ENCODE measurements around the gene RAPGEF4. TPM values are rescaled to one million over a fixed set of nuclear protein-coding genes. Genes with fewer than 3 reads are reported as not detected.

The RAPGEF4 gene
- total RNA-seq, 1 donor from 2014 or later = 0.91 TPM

DNA sequence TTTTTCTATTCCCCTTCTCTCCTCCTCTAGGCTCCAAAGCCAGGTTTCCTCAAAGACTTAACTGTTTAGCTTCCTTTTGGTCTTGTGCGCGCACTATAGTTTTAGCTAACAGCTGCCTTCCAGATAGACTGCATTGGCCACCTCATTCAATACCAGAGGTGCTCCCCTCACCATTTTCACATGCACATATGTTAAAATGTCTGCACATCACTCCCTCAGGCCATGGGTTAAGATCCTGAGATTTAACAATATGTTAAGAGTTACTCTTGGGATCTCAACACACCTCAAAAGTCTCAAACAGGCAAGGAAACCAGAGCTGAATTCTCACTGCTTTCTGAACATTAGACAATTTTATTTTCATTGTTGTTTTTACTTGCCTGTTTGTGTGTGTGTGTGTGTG is 259.2 kb downstream of the RAPGEF4 start:
- Mint-ChIP-seq H3K9me3 (no peaks in the 10 kb centered on the region), H3K36me3 (ENCODE audit: low read depth) (no peaks in the 10 kb centered on the region), H3K4me3 (ENCODE audit: low read depth) (no peak overlapping the region), H3K27ac (no peak overlapping the region), H3K4me1 (ENCODE audit: low read depth) (no peaks in the 10 kb centered on the region), H3K27me3 (ENCODE audit: low read depth) (peaks cover 10% of the 10 kb centered on the region)
- DNase-seq (ENCODE audit: low spot score) = no peak
- intact Hi-C loops (cut with micrococcal nuclease) = no loop called here

DNA sequence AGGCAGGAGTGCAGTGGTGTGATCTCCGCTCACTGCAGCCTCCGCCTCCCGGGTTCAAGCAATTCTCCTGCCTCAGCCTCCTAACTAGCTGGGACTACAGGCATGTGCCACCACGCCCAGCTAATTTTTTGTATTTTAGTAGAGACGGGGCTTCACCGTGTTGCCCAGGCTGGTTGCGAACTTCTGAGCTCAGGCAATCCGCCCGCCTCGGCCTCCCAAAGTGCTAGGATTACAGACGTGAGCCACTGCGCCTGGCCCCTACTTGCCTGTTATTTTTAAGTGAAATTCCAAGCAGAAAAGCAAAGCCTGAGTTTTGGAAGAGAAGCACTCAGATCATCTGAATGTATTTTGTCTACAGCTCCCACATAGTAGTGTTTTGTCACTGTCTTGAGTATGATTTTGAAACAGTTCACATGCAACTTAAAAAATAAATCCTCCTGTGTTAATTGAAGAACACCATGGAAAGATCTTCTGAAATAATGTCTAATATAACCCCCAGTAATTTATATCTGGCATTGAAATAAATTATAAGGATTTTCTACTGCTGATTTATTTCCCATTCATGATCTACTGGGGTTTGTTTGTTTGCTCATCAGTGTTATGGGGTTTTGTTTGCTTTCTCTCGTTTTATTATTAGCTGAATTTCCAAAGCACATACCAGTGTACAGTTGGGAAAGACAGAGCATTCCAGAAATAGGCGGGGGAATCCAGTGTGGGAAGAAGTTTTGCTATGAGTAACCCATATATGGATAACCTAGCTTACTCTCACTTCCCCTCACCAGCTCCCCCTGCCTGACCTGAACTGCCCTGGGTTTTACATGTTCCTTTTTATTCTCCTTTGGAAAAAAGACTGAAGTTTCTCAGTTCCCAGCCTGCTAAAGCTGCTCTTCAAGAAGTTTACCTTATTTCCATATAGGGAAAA is 259.9 kb downstream of the RAPGEF4 start:
- H3K4me3 Mint-ChIP-seq (ENCODE audit: low read depth) = no peak overlapping the region
- no peaks in the 10 kb centered on the region for H3K4me1 Mint-ChIP-seq (ENCODE audit: low read depth)
- intact Hi-C loops (cut with micrococcal nuclease) = no loop called here
- H3K36me3 Mint-ChIP-seq (ENCODE audit: low read depth) = no peaks in the 10 kb centered on the region
- H3K27me3 Mint-ChIP-seq (ENCODE audit: low read depth) = peaks cover 7% of the 10 kb centered on the region
- DNase-seq (ENCODE audit: low spot score) = no peak
- H3K27ac Mint-ChIP-seq = no peak overlapping the region
- no peaks in the 10 kb centered on the region for H3K9me3 Mint-ChIP-seq

- intact Hi-C loops (cut with micrococcal nuclease) = no loop called here
- DNase-seq (ENCODE audit: low spot score) = no peak
- Mint-ChIP-seq H3K27me3 (ENCODE audit: low read depth) (peaks cover 8% of the 10 kb centered on the region), H3K27ac (no peak overlapping the region), H3K4me3 (ENCODE audit: low read depth) (no peak overlapping the region), H3K9me3 (no peaks in the 10 kb centered on the region), H3K4me1 (ENCODE audit: low read depth) (no peaks in the 10 kb centered on the region), H3K36me3 (ENCODE audit: low read depth) (no peaks in the 10 kb centered on the region)
These were observed 260.8 kb downstream of the RAPGEF4 start for GRCh38 chr2:172996387-172996961.

DNA sequence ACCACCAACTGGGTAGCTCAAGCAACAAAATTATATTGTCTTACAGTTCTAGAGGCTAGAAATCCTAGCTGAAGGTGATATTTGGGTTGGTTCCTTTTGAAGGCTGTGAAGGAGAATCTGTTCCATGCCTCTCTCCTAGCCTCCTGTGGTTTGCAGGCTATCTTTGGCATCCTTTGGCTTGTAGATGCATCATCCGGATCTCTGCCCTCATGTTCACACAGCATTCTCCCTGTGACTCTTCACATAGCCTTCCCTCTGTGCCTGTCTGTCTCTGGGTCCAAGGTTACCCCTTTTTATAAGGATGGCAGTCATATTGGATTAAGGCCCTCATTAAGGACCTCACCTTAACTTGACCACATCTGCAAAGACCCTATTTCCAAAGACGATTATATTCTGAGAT is 261.4 kb downstream of the RAPGEF4 start:
- Mint-ChIP-seq H3K36me3 (ENCODE audit: low read depth) (no peaks in the 10 kb centered on the region), H3K4me3 (ENCODE audit: low read depth) (no peak overlapping the region), H3K27ac (no peak overlapping the region), H3K4me1 (ENCODE audit: low read depth) (no peaks in the 10 kb centered on the region), H3K9me3 (no peaks in the 10 kb centered on the region), H3K27me3 (ENCODE audit: low read depth) (peaks cover 8% of the 10 kb centered on the region)
- DNase-seq (ENCODE audit: low spot score) = no peak
- intact Hi-C loops (cut with micrococcal nuclease) = no loop called here

DNA sequence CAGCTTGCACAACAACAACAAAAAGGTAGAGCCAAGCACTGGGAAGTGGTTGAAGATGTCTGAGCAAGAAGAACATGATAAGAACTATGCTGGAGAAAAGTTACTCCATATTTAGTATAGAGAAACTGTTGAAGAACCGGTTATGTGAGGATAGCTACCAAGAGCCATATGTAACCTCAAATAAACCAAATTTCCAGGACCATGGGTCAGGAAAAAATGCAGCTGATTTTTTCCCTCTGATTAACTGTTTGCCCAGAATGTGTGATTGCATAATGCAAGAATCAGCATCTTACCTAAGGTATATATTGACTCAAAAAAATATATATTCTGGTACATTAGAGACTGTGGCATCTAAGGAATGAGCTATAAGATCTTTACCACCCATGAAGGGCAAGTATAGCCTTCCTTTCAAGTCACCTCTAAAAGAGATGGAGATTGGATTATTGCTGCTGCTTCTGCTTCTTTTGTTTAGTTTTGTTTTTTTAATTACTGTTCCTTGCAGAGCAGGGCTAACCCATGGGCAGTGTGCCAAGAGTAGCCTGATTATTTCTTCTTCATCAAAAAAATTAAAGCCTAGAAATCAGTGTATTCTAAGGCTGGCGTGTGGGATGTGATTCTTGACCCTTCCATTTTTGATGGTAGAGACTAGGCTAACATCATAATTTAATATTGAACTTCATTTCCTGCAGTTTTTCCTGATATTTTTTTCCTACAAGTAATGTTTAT is 263.1 kb downstream of the RAPGEF4 start:
- no peak overlapping the region for H3K27ac Mint-ChIP-seq

GRCh38 chr2:172999641-173000386 is 264.2 kb downstream of the RAPGEF4 start:
- Mint-ChIP-seq H3K27me3 (ENCODE audit: low read depth) (peaks cover 8% of the 10 kb centered on the region), H3K4me3 (ENCODE audit: low read depth) (no peak overlapping the region), H3K4me1 (ENCODE audit: low read depth) (no peaks in the 10 kb centered on the region), H3K9me3 (no peaks in the 10 kb centered on the region), H3K27ac (no peak overlapping the region), H3K36me3 (ENCODE audit: low read depth) (no peaks in the 10 kb centered on the region)
- no peak for DNase-seq (ENCODE audit: low spot score)
- intact Hi-C loops (cut with micrococcal nuclease) = no loop called here

More for the DNA sequence above, 263.1 kb downstream of the RAPGEF4 start:
- H3K9me3 Mint-ChIP-seq = no peaks in the 10 kb centered on the region
- no peak overlapping the region for H3K4me3 Mint-ChIP-seq (ENCODE audit: low read depth)
- DNase-seq (ENCODE audit: low spot score) = no peak
- H3K36me3 Mint-ChIP-seq (ENCODE audit: low read depth) = no peaks in the 10 kb centered on the region
- intact Hi-C loops (cut with micrococcal nuclease) = no loop called here
- H3K4me1 Mint-ChIP-seq (ENCODE audit: low read depth) = no peaks in the 10 kb centered on the region
- H3K27me3 Mint-ChIP-seq (ENCODE audit: low read depth) = peaks cover 8% of the 10 kb centered on the region

GRCh38 chr2:173001664-173002604 is 266.3 kb downstream of the RAPGEF4 start:
- intact Hi-C loops (cut with micrococcal nuclease) = no loop called here
- no peak overlapping the region for H3K4me3 Mint-ChIP-seq (ENCODE audit: low read depth)
- H3K27ac Mint-ChIP-seq = no peak overlapping the region
- H3K36me3 Mint-ChIP-seq (ENCODE audit: low read depth) = no peaks in the 10 kb centered on the region
- DNase-seq (ENCODE audit: low spot score) = no peak
- H3K4me1 Mint-ChIP-seq (ENCODE audit: low read depth) = no peaks in the 10 kb centered on the region
- H3K27me3 Mint-ChIP-seq (ENCODE audit: low read depth) = peaks cover 11% of the 10 kb centered on the region
- H3K9me3 Mint-ChIP-seq = no peaks in the 10 kb centered on the region

DNA sequence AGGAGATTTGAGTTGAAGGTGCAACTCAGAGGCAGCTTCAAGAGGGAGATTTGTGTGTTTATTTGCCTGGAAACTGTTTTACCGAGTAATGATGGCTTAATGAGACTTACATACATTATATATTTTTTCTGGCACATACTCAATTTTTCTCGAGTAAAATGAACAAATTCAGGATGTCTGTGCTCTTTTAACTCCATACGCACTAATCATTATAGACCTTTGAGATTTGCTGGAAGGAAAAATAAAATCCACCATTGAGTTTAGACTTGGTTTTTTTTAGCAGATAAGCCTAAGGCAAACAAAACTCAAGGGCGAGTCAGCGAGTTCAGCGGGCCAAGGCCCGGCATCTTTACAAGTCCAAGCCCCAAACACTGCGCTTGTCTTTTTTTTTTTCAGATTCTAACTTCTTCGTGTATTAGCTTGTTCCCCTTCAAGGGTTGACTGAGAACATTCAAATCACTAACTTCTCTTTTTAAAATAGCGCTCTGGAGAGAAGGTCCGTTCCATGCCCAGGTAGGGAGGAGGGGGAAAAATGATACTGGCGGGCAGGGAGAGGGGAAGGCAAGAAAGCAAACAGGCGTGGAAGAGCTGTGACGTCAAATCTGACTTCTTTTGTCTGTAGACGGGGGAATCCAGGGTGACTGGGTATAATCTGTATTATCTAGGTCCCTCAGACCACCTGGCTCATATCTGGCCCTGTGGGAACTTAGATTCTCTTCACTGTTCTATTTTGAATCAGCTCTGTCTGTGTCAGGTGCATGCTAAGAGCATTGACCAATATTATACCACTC is 267.3 kb downstream of the RAPGEF4 start:
- peaks cover 10% of the 10 kb centered on the region for H3K27me3 Mint-ChIP-seq (ENCODE audit: low read depth)
- intact Hi-C loops (cut with micrococcal nuclease) = no loop called here
- no peaks in the 10 kb centered on the region for H3K36me3 Mint-ChIP-seq (ENCODE audit: low read depth)
- no peak overlapping the region for H3K27ac Mint-ChIP-seq
- H3K9me3 Mint-ChIP-seq = no peaks in the 10 kb centered on the region
- DNase-seq (ENCODE audit: low spot score) = no peak
- H3K4me3 Mint-ChIP-seq (ENCODE audit: low read depth) = no peak overlapping the region
- no peaks in the 10 kb centered on the region for H3K4me1 Mint-ChIP-seq (ENCODE audit: low read depth)

DNA sequence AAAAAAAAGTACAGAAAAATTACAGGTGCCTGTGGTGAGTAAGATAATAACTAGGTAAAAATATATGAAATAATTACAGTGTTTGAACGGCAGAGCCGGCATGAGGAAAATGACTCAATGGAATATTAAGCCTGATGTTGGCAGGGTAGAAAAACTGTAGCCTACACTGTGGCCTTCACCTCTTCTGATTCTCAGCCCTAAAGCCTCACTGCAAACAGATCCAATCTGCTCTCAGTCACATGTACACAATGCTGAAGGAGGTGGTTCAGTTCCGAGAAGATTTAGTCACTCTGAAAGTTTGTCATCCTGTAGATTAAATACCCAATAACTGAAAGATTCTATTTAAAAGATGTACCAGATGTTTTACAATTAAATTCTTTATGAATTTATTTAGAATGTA is 273.1 kb downstream of the RAPGEF4 start:
- H3K27me3 Mint-ChIP-seq (ENCODE audit: low read depth) = peaks cover 13% of the 10 kb centered on the region
- peaks cover 7% of the 10 kb centered on the region for H3K4me1 Mint-ChIP-seq (ENCODE audit: low read depth)
- no peaks in the 10 kb centered on the region for H3K36me3 Mint-ChIP-seq (ENCODE audit: low read depth)
- no peak overlapping the region for H3K27ac Mint-ChIP-seq
- no peak overlapping the region for H3K4me3 Mint-ChIP-seq (ENCODE audit: low read depth)
- intact Hi-C loops (cut with micrococcal nuclease) = no loop called here
- no peak for DNase-seq (ENCODE audit: low spot score)
- H3K9me3 Mint-ChIP-seq = no peaks in the 10 kb centered on the region

GRCh38 chr2:173010233-173010632 is 274.6 kb downstream of the RAPGEF4 start:
- peaks cover 11% of the 10 kb centered on the region for H3K27me3 Mint-ChIP-seq (ENCODE audit: low read depth)

GRCh38 chr2:173016451-173016850 is 280.8 kb downstream of the RAPGEF4 start:
- Mint-ChIP-seq H3K27me3 (ENCODE audit: low read depth) (peaks cover 10% of the 10 kb centered on the region), H3K4me3 (ENCODE audit: low read depth) (no peak overlapping the region), H3K4me1 (ENCODE audit: low read depth) (no peaks in the 10 kb centered on the region), H3K9me3 (no peaks in the 10 kb centered on the region), H3K36me3 (ENCODE audit: low read depth) (no peaks in the 10 kb centered on the region), H3K27ac (no peak overlapping the region)
- intact Hi-C loops (cut with micrococcal nuclease) = no loop called here
- DNase-seq (ENCODE audit: low spot score) = no peak

More at GRCh38 chr2:173010233-173010632, 274.6 kb downstream of the RAPGEF4 start:
- no peak overlapping the region for H3K27ac Mint-ChIP-seq
- H3K4me3 Mint-ChIP-seq (ENCODE audit: low read depth) = no peak overlapping the region
- no peak for DNase-seq (ENCODE audit: low spot score)
- peaks cover 7% of the 10 kb centered on the region for H3K4me1 Mint-ChIP-seq (ENCODE audit: low read depth)
- intact Hi-C loops (cut with micrococcal nuclease) = no loop called here
- H3K36me3 Mint-ChIP-seq (ENCODE audit: low read depth) = no peaks in the 10 kb centered on the region
- no peaks in the 10 kb centered on the region for H3K9me3 Mint-ChIP-seq
